Lung (tissue), 12 donors: ENCODE measurements around the gene POP7. TPM values are rescaled to one million over a fixed set of nuclear protein-coding genes. Genes with fewer than 3 reads are reported as not detected.

Source experiments
- ATAC-seq: fragments of 200-7000 bp; cut with Tn5 transposase; one replicate; pipeline ENCODE4 v1.9.1; 2020; ENCODE audit warnings: moderate number of reproducible peaks; ENCODE audit not compliant: insufficient read depth, low FRiP score
- DNase-seq, 3 donors: peaks; one replicate each; pipeline ENCODE4 v3.0.0-alpha.2; 2013 to 2017
- H3K27ac ChIP-seq, 2 donors: one replicate each; pipeline ENCODE4 v1.5.1; 2013; ENCODE audit warnings: mild to moderate bottlenecking in 2 of 2, moderate library complexity in 2 of 2, control low read depth in 1 of 2, inconsistent platforms in 1 of 2, low read depth in 1 of 2, low read length in 1 of 2
- H3K27me3 ChIP-seq, 3 donors: one replicate each; pipeline ENCODE4 v1.5.1; 2013; ENCODE audit warnings: low read length in 2 of 3; ENCODE audit not compliant: control insufficient read depth in 3 of 3, insufficient read depth in 3 of 3
- H3K36me3 ChIP-seq, 4 donors: one replicate each; pipeline ENCODE4 v1.5.1; 2013; ENCODE audit warnings: low read length in 4 of 4, mild to moderate bottlenecking in 1 of 4, moderate library complexity in 1 of 4; ENCODE audit not compliant: control insufficient read depth in 4 of 4, insufficient read depth in 4 of 4
- H3K4me1 ChIP-seq, 5 donors: one replicate each; pipeline ENCODE4 v1.5.1; 2013; ENCODE audit warnings: low read length in 5 of 5, mild to moderate bottlenecking in 2 of 5, moderate library complexity in 1 of 5; ENCODE audit not compliant: control insufficient read depth in 5 of 5, insufficient read depth in 5 of 5
- H3K4me3 ChIP-seq: one replicate; pipeline ENCODE4 v1.5.1; 2013; ENCODE audit warnings: mild to moderate bottlenecking, control low read depth, moderate library complexity
- H3K9ac ChIP-seq, 2 donors: one replicate each; pipeline ENCODE4 v1.5.1; 2013; ENCODE audit warnings: low read length in 2 of 2, control low read depth in 1 of 2; ENCODE audit not compliant: insufficient read depth in 1 of 2
- H3K9me3 ChIP-seq, 4 donors: one replicate each; pipeline ENCODE4 v1.5.1; 2013; ENCODE audit warnings: low read length in 3 of 4, mild to moderate bottlenecking in 1 of 4, moderate library complexity in 1 of 4; ENCODE audit not compliant: control insufficient read depth in 4 of 4, insufficient read depth in 3 of 4
- CTCF ChIP-seq: IDR thresholded peaks from 2 replicates; pipeline ENCODE4 v1.5.1; 2012; ENCODE audit warnings: mild to moderate bottlenecking; ENCODE audit errors: control extremely low read depth, extremely low read depth
- WGBS, 2 donors: extraction: QIAGEN DNeasy Blood & Tissue Kit; methylation state at CpG; one replicate each; pipeline ENCODE4 v1.1.7; 2013; 5-methylcytosine and 5-hydroxymethylcytosine counted together
- polyA plus RNA-seq, 2 donors: library from polyadenylated mRNA; stranded (reverse); fragments of 200-250 nt; gene quantifications; one replicate each; pipeline ENCODE4 v1.2.1, GENCODE V29; 2013
- total RNA-seq, 2 donors: library from RNA; depleted of rRNA in 1 of 2; stranded (reverse); fragments of >200 nt in 1 of 2; gene quantifications; one replicate each; pipeline ENCODE4 v1.2.1, GENCODE V29; 2014 to 2021
- donor health status: control.
- donor health status: control.
- donor health status: Bipolar disorder and iron deficiency.
- donor health status: healthy.
- donor health status: DM: yes; HTN: yes; CAD: no.

The POP7 gene
- total and polyA plus RNA-seq, 4 donors, result 20.3 to 50.6 (median 33.3) TPM

GRCh38 chr7:100671353-100672327 is 34.3 kb upstream of the POP7 start:
- Histone ChIP-seq H3K4me3 (no peak overlapping the region), H3K27ac (no peak overlapping the region), H3K9me3 (no peaks in the 10 kb centered on the region), H3K4me1 (peaks cover 0 to 5% (median 2%) of the 10 kb centered on the region in 5 donors), H3K27me3 (peaks cover 0 to 2% (median 0%) of the 10 kb centered on the region in 3 donors), H3K36me3 (peaks cover 0 to 3% (median 2%) of the 10 kb centered on the region in 4 donors), H3K9ac (no peak overlapping the region)
- DNase-seq, result no peak
- no peak for TF ChIP-seq CTCF
- WGBS, 2 donors, result 93 to 95% methylated on average over 18 of the region's 18 CpGs
- no peak for ATAC-seq

DNA sequence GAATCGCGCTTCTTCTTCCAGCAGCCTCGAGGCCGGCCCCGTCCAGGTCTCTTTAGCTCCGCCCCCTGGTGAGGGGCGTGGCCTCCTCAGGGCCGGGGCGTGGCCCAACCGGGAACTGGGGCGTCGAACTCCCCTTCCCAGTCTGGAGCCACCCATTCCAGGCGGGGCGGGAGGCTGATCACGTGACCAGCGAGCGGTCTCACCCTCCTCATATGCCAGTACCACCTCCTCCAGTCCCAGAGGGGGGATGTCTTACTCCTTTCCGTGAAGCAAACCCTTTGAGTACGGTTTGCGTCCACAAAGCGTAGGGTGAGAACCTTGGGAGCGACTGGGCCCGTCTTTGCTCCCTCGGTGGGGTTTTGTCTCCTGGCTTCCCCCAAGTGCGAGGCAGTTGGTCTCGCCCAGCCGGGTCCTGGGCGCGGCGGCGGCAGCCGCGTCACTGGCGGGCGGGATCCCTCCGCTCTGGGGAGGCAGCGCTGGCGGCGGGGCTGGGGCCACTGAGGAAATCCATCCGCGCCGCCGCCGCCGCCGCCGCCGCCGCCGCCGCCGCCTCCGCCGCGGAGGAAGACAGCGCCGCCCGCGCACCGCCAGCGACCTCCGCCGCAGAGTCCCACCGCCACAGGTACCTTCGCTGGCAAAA is 32.5 kb upstream of the POP7 start, which contains the start of gene GNB2:
GNB2 (plus strand) TSS at position 439 of the 640 bp plus-strand sequence. CDS start 2,526 bp downstream, outside the sequence.
- peak; percentile 92 for ATAC-seq
- peaks cover 0 to 7% (median 2%) of the 10 kb centered on the region in 5 donors for H3K4me1 ChIP-seq
- peak within 1 kb of the TSS; percentile 65 for H3K4me3 ChIP-seq
- peaks cover 0 to 2% (median 0%) of the 10 kb centered on the region in 3 donors for H3K27me3 ChIP-seq
- H3K36me3 ChIP-seq, result peaks cover 0 to 21% (median 16%) of the 10 kb centered on the region in 4 donors
- H3K9me3 ChIP-seq, result no peaks in the 10 kb centered on the region
- WGBS, 2 donors, result 0 to 1% methylated on average over 36 to 65 of the region's 65 CpGs
- peak within 1 kb of the TSS; percentile 86 to 94 for H3K27ac ChIP-seq
- peak; percentile 99 for DNase-seq
- H3K9ac ChIP-seq, result peak within 1 kb of the TSS; percentile 37 to 55
- TF ChIP-seq CTCF, result no peak

GRCh38 chr7:100673942-100674410 is 31.9 kb upstream of the POP7 start:
- no peak for TF ChIP-seq CTCF
- 1% methylated on average over 27 to 34 of the region's 34 CpGs for WGBS, 2 donors
- Histone ChIP-seq H3K4me3 (peak overlapping the region; percentile 65), H3K36me3 (peaks cover 0 to 25% (median 18%) of the 10 kb centered on the region in 4 donors), H3K9me3 (no peaks in the 10 kb centered on the region), H3K9ac (peak overlapping the region; percentile 37 to 55), H3K27ac (peak overlapping the region; percentile 86 to 94), H3K27me3 (peaks cover 0 to 2% (median 0%) of the 10 kb centered on the region in 3 donors), H3K4me1 (peaks cover 0 to 8% (median 2%) of the 10 kb centered on the region in 5 donors)
- ATAC-seq, result no peak
- peak in 2 of 3 donors; percentile 47 to 57 for DNase-seq
